ENCODE data around the gene NAPB.
A peak's percentile ranks its signal among the peaks of the same experiment; 100 is the strongest.
"Not testable (repeated sequence)": the region's sequence is repeated elsewhere in the genome, so short reads cannot be mapped to it uniquely, and the experiment has no call there.

Gene NAPB

GRCh38 chr20:23349338-23350195 is 71.7 kb downstream of the NAPB start:
- peak; percentile 33 to 59 for DNase-seq (ENCODE audit: low read depth in 2 of 2, low spot score in 1 of 2)

GRCh38 chr20:23348510-23348909 is 72.8 kb downstream of the NAPB start:
- DNase-seq (ENCODE audit: low read depth in 2 of 2, low spot score in 1 of 2) = not testable (repeated sequence)

GRCh38 chr20:23347791-23348190 is 73.5 kb downstream of the NAPB start:
- no peak for DNase-seq (ENCODE audit: low read depth in 2 of 2, low spot score in 1 of 2)

- DNase-seq (ENCODE audit: low read depth in 2 of 2, low spot score in 1 of 2) = no peak
These were observed 75.3 kb downstream of the NAPB start for GRCh38 chr20:23346002-23346401.

DNA sequence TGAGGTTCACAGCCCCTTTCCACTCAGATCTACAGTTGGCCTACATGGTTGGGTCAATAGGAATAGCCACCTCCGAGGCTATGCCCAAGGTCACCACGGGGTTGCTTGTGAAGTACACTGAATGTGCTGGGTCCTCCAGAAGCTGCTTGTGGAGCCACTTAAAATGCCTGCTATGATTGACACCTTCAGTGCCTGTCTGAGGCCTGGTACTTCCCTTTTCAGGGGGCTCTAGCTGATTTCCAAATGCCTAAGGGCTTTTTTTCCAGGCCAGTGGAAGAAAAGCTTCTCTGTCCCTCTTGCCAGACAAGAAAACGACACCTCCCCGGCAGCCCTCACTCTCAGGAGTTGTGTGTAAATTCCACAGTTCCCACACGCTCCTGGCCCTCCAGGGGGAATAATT is 77.0 kb downstream of the NAPB start:
- no peak for DNase-seq (ENCODE audit: low read depth in 2 of 2, low spot score in 1 of 2)

- no peak for DNase-seq (ENCODE audit: low read depth in 2 of 2, low spot score in 1 of 2)
These were observed 77.7 kb downstream of the NAPB start for GRCh38 chr20:23343590-23343989.

DNA sequence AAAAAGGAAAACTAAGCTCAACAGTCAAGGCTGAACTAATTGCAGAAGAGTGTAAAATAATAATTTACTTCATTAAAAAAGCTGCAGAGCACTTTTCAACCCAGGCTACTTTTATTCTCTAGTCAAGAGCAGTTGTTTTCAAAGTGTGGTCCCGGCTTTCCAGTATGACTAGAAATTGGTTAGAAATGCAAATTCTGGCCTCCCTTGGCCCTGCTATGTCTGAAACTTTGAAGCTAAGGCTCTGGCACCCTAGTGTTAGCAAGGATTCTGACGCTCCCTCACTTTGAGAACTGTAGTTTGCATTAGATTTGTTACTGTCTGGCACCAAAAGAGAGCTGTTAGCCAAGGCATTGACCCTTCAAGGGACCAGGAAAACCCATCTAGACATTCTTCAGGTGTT is 80.2 kb downstream of the NAPB start:
- DNase-seq (ENCODE audit: low read depth in 2 of 2, low spot score in 1 of 2) = no peak

DNA sequence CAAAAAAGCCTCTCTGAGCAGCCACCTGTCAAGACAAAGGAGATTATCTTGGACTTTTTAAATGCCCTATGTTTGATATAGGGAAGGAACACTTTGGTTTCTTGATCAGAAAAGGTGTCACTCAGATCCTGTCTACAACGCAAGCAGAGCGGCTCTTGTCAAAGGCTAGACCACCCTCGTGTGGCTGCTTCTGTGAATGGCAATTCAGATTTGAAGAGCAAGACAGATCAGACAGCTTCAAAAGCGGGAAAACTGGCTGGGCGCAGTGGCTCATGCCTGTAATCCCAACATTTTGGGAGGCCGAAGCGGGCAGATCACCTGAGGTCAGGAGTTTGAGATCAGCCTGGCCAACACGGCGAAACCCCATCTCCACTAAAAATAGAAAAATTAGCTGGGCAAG is 80.8 kb downstream of the NAPB start:
- no peak for DNase-seq (ENCODE audit: low read depth in 2 of 2, low spot score in 1 of 2)

DNA sequence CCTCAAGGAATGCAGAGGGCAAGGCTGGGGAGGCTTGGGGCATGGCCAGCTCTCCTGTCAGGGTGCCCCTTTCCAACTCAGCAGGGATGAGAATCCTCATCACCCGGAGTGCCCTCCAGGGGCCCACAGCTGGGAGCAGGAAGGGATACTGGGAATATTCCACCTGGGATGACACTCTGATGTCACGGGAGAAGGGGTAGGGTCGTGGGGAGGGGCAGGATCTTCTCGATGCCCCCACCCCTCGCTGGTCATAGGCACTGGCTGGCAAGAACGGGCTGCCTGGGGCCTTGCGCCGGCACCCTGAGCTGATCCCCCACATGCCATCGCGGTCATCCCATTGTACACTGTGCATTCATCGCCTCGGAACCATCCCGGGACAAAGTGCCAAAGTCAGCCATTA is 81.3 kb downstream of the NAPB start:
- DNase-seq (ENCODE audit: low read depth in 2 of 2, low spot score in 1 of 2) = no peak

DNA sequence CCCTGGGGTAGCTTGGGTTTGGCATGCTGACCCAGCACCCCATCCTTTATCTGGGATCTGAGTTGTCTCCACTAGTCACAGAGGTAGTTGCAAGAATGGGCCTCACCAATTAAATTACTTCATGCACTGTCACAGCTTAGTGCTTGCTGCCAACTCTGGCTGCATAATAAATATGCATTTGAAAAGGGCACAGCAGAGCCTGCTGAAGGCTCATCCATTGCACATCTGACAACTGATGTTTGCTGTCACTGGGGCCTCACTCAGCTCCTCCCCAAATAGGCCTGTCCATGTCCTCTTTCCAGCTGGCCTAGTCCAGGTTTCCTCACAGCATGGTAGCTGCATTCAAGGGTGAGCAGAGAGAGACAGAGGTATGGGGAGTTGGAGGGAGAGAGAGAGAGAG is 84.0 kb downstream of the NAPB start:
- DNase-seq (ENCODE audit: low read depth in 2 of 2, low spot score in 1 of 2) = no peak

- DNase-seq (ENCODE audit: low read depth in 2 of 2, low spot score in 1 of 2) = no peak
These were observed 84.8 kb downstream of the NAPB start for GRCh38 chr20:23336476-23336875.

- DNase-seq (ENCODE audit: low read depth in 2 of 2, low spot score in 1 of 2) = no peak
These were observed 85.8 kb downstream of the NAPB start for GRCh38 chr20:23335521-23335920.

- no peak for DNase-seq (ENCODE audit: low read depth in 2 of 2, low spot score in 1 of 2)
These were observed 87.2 kb downstream of the NAPB start for GRCh38 chr20:23334111-23334510.

GRCh38 chr20:23332467-23332866 is 88.8 kb downstream of the NAPB start:
- no peak for DNase-seq (ENCODE audit: low read depth in 2 of 2, low spot score in 1 of 2)

GRCh38 chr20:23331450-23332350 is 89.6 kb downstream of the NAPB start:
- no peak for DNase-seq (ENCODE audit: low read depth in 2 of 2, low spot score in 1 of 2)

- DNase-seq (ENCODE audit: low read depth in 2 of 2, low spot score in 1 of 2) = no peak
These were observed 93.5 kb downstream of the NAPB start for GRCh38 chr20:23327617-23328333.

- DNase-seq (ENCODE audit: low read depth in 2 of 2, low spot score in 1 of 2) = no peak
These were observed 94.5 kb downstream of the NAPB start for GRCh38 chr20:23326774-23327173.

- DNase-seq (ENCODE audit: low read depth in 2 of 2, low spot score in 1 of 2) = no peak
These were observed 96.2 kb downstream of the NAPB start for GRCh38 chr20:23325107-23325506.
